Ramos (cell line): ENCODE results near the gene ECI1.

Source experiments
- in situ Hi-C: fragments of 300-500 bp; cut with MboI; formaldehyde crosslinking; loops from one replicate; pipeline ENCODE4 v1.14.3; 2022; ENCODE audit warnings: low sequenced_read_pairs; ENCODE audit not compliant: unreplicated experiment

ECI1 gene

DNA sequence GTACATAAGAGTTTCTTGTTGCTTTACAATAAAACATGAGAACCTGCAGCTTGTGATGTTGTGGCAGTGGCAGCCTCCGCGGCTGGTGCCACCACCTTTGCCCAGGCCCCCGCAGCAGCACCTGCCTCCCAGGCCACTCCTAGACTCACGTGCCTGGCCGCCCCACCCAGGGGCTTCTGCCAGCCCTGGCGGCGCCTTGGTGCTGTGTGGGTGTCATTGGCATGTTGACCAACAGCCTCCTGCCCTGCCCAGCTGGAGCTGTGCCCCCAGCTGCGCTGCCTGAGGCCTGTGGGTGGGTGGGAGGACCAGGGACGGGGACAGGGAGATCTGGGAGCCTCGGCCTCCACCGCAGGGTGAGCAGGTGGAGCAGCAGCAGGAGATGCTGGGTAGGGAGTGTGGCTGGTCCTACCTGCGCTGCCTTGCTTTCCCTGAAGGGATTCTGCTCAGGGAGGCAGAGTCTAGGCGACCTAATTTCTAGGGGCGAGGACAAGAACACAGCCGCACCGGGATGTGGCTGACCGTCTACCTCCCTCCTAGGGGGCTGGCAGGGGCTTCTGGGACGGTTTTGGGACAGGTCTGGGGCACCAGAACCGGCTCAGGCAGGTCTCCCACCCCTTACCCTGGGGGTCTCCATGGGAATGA, 15.6 kb downstream of the ECI1 start:
- in situ Hi-C loops: no loop called here

DNA sequence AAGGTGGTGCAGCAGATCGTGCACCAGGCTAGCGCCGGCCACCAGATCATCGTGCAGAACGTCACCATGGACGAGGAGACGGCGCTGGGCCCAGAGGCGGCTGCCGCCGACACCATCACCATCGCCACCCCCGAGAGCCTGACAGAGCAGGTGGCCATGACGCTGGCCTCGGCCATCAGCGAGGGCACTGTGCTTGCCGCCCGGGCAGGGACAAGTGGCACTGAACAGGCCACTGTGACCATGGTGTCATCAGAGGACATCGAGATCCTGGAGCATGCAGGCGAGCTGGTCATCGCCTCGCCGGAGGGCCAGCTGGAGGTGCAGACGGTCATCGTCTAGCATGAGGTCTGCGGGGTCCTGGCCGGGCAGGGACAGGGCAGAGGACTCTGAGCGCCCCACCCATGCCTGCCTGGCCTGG, 16.1 kb downstream of the ECI1 start:
- in situ Hi-C loops: no loop called here

DNA sequence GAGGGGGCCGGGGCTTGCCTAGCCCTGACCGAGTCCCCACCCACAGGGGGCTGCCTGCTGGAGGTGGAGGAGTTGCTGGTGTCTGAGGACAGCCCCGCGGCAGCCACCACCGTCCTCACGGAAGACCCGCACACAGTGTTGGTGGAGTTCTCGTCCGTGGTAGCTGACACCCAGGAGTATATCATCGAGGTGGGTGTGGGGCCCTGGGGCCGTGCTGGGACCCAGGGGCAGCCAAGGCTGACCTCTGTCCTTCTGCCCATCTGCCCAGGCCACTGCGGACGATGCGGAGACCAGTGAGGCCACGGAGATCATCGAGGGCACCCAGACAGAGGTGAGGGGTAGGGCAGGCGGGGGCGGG, 16.6 kb downstream of the ECI1 start:
- in situ Hi-C loops: no loop called here

DNA sequence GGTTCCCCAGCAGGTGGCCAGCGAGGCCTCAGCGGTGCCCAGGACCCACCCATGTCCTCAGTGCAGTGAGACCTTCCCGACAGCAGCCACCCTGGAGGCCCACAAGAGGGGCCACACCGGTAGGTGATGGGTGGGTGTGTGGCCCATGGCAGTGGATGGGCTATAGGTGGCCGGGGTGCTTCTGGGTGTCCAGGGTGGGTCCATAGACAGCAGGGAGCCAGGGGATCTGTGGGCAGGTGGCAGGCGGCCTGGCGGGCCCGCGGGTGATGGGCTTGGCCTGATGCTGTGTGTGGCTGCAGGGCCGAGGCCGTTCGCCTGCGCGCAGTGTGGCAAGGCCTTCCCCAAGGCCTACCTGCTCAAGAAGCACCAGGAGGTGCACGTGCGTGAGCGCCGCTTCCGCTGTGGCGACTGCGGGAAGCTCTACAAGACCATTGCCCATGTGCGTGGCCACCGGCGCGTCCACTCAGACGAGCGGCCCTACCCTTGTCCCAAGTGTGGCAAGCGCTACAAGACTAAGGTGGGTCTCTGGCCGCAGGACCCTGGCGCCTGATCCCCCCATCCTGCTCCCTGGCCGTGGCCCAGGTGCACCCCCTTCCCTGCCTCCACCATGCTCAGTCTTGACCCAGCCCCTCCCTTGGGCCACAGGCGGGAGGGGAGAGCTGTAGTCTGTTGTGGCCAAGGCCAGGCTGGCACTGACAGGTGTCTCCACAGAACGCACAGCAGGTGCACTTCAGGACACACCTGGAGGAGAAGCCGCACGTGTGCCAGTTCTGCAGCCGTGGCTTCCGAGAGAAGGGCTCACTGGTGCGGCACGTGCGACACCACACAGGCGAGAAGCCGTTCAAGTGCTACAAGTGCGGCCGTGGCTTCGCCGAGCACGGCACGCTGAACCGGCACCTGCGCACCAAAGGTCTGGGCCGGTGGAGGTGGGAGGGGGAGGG, 17.2 kb downstream of the ECI1 start:
- in situ Hi-C loops: no loop called here

DNA sequence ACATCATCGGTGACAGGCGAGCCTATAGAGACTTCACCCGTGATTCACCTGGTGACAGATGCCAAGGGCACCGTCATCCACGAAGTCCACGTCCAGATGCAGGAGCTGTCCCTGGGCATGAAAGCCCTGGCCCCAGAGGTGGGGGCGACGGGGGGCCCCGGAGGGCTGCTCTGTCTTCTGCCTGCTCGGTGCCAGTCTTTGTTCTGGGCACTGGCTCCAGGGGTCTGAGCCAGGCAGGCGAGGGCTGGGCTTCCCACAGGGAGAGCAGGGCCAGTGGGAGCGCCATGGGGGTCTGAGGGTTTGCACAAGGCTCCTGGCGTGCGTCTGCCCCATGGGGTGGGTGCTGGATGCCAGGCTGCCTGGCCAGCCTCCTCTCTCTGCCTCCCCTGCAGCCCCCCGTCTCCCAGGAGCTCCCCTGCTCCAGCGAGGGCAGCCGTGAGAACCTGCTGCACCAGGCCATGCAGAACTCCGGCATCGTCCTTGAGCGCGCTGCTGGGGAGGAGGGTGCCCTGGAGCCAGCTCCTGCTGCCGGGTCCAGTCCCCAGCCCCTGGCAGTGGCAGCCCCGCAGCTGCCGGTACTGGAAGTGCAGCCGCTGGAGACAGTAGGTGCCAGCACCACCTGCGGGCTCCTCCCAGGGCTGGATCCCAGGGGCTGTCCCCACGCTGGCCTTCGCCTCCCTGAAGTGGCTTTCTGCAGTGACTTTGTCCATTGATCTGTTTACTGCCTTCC, 18.2 kb downstream of the ECI1 start:
- in situ Hi-C loops: no loop called here

DNA sequence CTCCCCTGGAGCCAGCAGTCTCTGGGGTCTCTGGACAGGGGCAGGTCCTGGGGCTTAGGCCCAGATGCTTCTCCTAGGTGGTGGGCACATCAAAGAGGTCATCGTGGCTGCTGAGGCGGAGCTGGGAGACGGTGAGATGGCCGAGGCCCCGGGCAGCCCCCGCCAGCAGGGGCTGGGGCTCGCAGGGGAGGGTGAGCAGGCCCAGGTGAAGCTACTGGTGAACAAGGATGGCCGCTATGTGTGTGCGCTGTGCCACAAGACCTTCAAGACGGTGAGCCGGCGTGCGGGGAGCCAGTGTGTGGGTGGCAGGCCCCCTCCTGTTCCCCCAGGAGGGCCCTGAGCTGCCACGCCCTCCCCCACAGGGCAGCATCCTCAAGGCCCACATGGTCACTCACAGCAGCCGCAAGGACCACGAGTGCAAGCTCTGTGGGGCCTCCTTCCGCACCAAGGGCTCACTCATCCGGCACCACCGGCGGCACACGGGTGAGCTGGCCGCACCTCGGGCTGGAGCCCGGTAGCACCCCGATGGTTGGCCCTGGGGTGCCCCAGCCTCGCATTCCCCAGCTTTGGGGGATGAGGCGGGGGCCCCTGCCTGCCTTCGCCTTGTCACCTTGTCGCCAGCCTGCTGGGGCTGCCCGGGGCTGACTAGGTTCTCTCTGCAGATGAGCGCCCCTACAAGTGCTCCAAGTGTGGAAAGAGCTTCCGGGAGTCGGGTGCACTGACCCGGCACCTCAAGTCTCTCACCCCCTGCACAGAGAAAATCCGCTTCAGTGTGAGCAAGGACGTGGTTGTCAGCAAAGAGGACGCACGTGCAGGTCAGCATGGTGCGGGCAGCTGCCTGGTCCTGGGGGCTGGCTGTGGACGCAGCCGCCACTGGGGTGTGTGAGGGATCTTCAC, 19.0 kb downstream of the ECI1 start:
- in situ Hi-C loops: no loop called here

DNA sequence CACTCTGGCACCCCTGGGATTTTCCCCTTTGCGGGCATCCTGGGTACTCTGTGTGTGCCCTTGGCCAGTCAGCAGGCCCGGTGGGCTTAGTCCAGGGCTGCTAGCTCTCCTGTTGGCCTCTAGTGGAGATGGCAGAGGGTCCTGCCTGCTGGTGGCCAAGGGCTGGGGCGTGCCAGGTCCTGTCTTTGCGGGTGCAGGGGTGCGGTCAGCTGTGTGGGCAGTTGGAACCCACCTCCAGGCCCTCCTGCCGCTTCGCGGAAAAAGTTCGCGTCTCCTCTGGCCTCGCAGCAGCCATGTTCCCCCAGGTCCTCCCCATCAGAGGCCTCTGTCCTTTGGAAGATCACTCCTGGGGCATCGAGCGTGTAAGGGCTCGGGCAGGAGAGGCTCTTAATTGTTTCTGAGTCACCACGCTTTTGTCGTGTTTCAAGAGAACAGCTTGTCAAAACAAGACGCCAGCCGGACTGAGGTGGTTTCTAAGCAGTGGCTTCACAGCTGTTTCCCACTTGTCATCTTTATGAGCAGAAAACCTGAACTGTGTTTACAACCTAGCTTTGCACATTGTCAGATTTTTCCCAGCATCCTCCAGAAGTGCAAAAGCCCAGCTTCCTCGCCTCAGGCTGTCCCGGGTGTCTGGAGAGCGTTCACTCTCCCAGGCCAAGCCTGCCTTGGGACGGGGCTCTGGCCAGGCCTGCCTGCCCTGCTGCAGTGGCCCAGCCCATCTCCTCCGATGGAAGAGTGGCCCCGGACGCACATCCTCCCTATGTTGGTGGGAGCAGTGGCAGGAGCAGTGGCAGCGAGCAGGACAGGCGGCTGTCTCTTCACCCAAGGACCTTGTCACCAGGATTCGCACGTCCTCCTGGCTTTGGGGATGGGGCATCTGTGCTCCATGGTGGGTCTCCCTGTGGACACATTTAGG, 20.1 kb downstream of the ECI1 start:
- in situ Hi-C loops: no loop called here

DNA sequence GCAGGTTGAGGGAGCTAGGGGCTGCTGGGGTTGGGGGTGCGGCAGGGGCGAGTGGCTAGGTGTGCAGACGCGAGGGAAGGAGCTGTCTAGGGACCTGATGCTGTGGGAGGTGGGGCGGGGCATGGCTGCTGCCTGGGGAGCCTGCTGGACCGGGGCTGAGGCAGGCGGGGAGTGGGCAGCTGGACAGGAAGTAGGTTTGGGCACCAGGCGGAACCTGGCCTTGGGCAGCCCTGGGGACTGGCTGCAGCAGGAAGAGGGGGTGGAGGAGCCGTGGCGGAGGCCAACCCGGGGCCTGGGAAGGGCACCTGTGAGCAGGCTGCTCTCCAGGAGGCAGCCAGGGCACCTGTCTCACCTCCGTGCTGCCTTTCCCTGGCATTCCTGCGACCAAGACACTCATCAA, 21.0 kb downstream of the ECI1 start:
- in situ Hi-C loops: no loop called here

DNA sequence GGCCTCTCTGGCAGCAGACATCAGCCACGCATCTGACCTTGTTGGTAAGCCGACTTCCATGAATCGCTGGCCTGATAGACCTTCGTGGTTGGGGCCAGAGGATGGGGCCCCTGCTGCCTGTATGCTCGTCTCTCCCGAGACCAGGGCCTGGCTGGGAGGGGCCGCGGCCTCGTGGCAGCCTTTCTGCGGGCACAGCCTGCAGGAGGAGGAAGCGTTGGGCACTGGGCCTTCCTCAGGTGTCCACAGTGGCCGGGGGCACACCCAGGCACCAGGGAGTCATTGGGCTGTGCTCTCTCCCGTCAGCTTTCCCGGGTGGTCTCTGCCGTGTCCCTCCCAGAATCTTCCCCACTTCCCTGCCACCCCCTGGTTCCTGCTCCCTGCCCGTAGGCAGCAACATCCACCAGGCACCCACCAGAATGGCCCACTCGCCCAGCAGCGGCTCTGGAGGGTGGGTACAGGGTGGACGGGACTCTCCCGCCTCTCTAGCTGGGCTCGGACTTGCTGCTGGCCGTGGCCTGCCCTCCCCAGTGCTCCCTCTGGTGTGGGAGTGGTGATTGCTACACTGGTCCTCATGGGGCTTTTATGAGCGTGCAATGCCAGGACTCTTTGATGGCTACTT, 21.6 kb downstream of the ECI1 start:
- in situ Hi-C loops: no loop called here

DNA sequence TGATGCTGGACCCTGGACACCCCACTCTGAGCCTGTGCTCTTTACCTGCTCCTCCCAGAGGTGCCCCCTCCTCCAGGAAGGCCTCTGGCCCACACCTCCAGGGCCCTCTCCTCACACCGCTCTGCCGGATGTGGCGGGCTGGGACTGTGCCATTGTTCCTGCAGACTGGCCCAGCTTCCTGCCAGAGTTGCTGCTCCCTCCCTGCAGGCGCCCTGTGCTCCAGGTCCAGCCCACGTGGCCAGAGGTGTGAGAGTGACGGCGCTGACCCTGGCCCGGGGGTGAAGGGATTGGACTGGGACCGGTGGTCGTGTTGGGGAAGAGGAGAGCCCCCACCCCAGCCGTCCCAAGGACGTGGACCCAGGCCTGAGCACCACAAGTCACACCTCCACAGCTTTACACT, 22.3 kb downstream of the ECI1 start:
- in situ Hi-C loops: no loop called here

DNA sequence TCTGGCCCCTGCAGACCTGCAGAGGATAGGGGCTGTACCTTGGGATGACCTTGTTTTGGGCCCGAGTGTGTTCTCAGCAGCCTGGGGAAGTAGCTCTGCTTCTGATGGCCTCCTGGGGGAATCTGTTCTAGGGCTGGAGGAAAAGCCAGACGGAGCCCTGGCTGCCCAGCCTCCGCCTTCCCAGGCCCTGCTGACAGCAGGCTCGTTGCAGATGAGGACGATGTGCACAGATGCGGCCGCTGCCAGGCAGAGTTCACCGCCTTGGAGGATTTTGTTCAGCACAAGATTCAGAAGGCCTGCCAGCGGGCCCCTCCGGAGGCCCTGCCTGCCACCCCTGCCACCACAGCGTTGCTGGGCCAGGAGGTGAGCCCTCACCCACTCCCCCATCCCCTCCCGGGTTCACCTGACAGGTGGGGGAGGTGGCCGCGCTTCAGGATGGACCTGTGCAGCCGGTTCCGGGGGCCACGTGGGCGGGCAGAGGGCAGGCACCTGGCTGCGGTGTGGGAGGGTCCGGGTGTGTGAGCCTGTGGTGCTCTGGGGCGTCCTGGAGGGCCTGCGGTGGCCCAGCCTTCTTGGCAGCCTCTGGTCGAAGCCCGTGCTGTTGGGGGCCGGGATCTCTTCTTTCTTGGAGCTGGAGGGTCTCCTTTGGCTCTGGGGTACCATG, 23.1 kb downstream of the ECI1 start:
- in situ Hi-C loops: no loop called here

DNA sequence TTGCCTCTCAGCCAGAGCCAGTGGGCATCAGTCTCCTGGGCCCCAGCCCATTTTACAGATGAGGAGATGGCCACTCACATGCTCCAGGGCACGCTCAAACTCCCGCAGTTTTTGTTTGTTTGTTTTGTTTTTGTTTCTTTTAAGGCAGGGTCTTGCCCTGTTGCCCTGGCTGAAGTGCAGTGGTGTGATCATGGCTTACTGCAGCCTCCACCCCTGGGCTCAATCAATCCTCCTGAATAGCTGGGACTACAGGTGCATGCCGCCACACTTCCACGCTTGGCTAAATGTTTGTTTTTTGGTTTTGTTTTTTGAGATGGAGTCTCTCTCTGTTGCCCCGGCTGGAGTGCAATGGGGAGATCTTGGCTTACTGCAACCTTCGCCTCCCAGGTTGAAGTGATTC, 24.5 kb downstream of the ECI1 start:
- in situ Hi-C loops: no loop called here

DNA sequence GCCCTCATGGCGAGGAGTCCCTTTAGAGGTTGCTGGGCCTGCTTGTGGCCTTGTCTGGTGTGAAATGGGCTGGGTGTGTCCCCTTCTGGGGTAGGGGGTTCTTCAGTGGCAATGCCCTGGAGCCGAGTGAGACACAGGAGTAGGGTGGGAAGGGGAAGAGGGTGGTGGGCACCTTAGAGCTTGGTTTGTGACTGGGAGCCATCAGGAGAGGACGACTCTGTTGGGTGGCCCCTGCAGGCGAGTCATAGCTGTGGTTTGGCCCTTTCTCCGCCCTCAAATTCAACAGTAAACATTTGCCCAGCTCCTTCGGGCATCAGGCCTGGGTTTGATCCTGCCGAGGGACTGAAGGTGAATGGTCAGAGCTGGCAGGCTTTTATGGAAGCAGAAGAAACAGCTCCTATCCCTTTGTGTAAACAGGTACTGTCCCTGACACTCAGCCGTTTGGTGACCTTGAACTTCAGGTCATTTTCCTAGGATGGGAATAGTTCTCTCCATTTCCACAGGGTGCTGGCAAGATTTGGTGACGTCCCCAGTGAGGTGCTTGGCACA, 25.1 kb downstream of the ECI1 start:
- in situ Hi-C loops: no loop called here

DNA sequence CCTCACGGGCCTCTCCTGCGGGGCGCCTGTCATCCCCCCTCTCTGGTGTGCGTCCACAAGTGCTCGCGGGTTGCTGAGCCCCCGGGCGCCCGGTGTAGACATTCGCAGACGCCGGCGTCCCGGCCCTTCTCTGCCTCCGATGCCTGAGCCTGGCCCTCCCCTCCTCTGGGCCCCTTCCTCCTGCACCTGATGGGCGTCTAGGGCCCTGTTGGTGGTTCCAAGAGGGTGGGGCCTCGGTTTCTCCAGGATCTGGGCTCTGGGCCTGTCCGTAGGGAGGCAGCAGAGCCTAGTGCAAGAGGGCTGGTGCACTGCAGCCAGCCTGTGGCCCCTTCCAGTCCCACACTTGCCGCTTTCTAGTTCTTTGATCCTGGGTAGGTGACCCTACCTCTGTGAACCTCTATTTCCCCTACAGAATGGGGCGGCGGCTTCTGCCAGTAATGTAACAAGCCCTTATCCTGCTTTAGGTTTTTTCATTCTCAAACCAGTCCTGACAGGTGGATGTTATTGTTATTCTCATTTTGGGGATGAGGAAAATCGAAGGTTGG, 27.4 kb downstream of the ECI1 start:
- in situ Hi-C loops: no loop called here

DNA sequence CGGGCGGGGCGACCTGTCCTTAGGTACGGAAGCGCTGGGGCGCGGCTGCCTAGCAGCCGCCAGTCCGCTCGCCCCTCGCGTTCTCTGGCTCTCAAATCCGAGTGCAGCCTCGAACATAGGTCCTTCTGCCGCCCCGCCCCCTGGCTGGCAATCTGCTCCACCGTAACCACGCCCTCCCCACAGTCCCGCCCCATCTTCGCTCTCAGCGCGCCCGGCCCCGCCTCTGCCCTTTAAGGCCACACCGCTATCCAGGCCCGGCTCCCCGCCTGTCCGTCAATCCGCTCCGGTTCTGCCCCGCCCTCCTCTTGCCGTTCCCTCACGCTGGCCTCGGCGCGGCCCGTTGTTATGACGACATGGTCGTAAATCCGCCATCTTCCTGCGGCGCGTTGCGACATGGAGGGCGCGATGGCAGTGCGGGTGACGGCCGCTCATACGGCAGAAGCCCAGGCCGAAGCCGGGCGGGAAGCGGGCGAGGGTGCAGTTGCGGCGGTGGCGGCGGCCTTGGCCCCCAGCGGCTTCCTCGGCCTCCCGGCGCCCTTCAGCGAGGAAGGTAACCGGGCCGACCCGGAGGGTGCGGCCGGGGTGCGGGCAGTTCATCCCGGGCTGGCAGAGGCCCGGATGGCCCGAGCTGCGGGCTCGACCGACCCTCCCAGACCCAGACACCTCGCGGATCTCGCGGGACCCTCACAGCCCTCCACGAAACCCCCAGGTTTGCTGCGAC, 28.0 kb downstream of the ECI1 start, which contains the start of gene E4F1:
E4F1 (plus strand) TSS at position 371 of the 721 bp plus-strand sequence; CDS start at position 394, 23 bp downstream.
- in situ Hi-C loops: no loop called here

DNA sequence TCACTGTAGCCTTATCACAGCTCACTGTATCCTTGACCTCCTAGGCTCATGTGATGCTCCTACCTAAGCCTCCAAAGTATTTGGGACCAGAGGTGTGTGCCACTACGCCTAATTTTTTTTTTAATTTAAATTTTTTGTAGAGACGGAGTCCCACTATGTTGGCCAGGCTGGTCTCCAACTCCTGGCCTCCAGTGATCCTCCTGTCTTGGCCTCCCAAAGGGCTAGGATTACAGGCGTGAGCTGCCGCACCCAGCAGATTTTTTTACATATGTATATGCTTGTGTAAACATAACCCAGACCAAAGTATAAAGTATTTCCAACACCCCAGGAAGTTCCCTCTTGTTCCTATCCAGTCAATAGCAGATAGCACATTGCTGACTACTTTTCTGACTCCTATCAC, 35.1 kb downstream of the ECI1 start:
- in situ Hi-C loops: no loop called here

DNA sequence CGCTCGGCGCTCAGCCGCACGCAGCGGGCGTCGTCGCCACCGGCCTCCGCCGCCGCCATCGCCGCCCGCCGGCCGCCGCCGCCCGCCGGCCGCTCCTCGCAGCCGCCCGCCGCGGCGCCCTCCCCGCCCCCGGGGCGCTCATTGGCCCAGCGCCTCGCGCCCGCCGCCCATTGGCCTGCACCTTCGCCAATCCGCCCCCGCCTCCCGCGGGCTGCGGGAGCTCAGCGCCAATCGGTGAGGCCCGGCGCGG, 36.7 kb downstream of the ECI1 start, which contains the start of gene PGP:
PGP (minus strand) TSS at position 122 of the 250 bp plus-strand sequence; CDS start at position 59, 63 bp downstream.
- in situ Hi-C loops: no loop called here
